Activated T-cell treated with anti-CD3 and anti-CD28 coated beads, Interleukin-2, amount 50 U/mL, for 48 hours (primary cell): ENCODE results near the gene PIP4K2A.

Experiments
- DNase-seq, 2 experiments: peaks; one replicate each; pipeline ENCODE4 v3.0.0-alpha.2; 2020

Gene PIP4K2A

GRCh38 chr10:22690614-22691431, 23.6 kb downstream of the PIP4K2A start:
- DNase-seq = no peak

- no peak for DNase-seq
Measured at GRCh38 chr10:22690158-22690557, 24.2 kb downstream of the PIP4K2A start.

DNA sequence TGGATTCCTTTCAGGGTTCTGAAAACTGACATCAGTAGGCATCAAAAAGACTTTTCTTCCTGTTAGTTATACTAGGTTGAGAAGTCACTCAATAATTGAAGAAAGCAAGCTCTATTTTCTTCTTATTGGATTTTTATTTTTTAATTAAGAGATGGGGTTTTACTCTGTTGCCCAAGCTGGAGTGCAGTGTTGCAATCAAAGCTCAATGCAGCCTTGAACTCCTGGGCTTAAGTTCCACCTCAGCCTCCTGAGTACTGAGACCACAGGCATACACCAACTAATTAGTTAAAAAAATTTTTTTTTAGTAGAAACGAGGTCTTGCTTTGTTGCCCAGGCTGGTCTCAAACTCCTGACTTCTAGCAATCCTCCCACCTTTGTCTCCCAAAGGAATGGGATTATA, 28.0 kb downstream of the PIP4K2A start:
- no peak for DNase-seq

DNA sequence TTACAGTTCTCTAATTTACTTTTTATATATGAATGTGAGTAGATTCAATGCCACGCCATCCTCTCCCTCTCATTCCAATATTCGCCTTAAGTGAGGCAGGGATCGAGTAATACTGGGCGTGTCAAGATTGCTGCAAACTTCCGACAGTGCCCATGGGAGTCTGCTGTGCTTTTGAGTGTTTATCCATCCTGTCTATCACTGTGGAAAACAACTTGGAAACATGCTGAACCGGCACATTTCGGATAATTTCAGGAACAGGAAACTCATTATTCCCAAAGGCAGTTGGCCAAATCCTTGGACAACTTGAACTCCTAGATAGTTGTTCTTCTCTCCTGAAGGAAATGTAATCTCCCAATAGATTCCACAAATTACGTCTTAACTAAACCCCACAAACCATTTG, 28.5 kb downstream of the PIP4K2A start:
- no peak for DNase-seq

DNA sequence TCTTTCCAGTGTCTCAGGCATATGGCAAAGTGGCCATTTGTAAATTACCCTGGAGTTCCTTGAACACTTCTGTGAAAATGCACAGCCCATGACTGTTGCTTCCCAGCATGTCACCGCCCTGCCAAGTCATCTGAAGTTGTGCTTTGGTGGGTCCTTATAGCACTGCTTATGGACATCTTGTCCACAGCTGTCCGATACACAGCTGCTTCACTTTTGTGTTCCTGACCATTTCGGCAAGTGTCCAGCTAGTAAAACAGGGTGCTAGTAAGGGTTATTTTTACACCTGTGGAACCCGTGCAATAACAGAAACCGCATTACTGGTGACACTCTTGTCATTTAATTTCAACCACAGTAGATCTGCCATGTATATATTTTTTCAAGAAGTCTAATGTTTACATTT, 29.7 kb downstream of the PIP4K2A start:
- no peak for DNase-seq

GRCh38 chr10:22683140-22683389, 31.3 kb downstream of the PIP4K2A start:
- DNase-seq = no peak

- DNase-seq = peak; percentile 59 to 64
Measured at GRCh38 chr10:22682237-22683139, 31.9 kb downstream of the PIP4K2A start.

GRCh38 chr10:22681783-22682183, 32.6 kb downstream of the PIP4K2A start:
- DNase-seq = no peak

- DNase-seq = no peak
Measured at GRCh38 chr10:22681301-22681700, 33.1 kb downstream of the PIP4K2A start.

DNA sequence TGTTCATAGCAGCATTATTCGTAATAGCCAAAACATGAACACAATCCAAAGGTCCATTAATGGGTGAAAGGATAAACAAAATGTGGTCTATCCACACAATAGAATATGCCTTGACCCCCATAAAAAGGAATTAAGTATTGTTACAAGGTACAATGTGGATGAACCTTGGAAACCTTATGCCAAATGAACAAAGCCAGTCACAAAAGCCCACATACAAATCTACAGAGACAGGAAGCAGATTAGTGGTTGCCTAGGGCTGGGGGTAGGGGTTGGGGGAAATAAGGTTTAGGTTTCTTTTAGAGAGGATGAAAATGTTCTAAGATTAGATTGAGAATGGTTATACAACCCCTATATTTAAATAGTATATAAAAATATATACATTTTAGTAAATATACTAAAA, 34.8 kb downstream of the PIP4K2A start:
- no peak for DNase-seq

GRCh38 chr10:22677333-22677732, 37.0 kb downstream of the PIP4K2A start:
- no peak for DNase-seq

DNA sequence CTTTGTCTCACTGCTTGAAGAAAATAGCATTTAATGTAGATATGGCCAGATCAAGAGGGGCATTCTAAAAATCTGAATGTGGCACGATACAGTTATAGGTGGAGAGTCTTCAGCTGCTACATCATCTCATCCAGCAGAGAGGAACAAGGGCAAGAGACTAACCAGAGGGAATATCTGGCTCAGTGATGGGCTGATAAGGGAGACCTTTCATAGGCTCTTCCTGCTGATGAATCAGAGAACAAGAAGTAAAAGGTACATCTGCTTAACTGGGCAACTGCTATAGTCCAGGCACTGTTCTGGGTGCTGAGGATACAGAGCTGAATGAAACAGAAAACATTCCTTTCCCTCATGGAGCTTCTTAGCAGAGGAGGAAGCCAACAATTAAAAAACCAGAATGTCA, 37.9 kb downstream of the PIP4K2A start:
- no peak for DNase-seq

GRCh38 chr10:22674573-22674930, 39.8 kb downstream of the PIP4K2A start:
- no peak for DNase-seq

- DNase-seq = no peak
Measured at GRCh38 chr10:22673785-22674572, 40.4 kb downstream of the PIP4K2A start.

DNA sequence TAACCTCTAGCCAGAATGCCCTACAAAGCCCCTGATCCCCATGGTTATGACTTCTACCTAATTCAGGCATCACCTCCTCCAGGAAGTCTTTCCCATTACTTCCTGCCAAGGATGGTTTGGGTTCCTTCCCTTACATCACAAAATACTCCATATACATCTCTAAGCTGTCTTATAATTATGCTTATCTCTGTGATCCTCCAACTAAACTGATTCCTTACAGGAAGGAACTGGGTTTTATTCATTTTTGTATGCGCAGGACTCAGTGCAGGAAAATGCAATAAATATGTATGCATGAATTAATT, 41.3 kb downstream of the PIP4K2A start:
- DNase-seq = no peak

- DNase-seq = no peak
Measured at GRCh38 chr10:22672319-22673090, 41.9 kb downstream of the PIP4K2A start.

GRCh38 chr10:22670788-22671187, 43.6 kb downstream of the PIP4K2A start:
- DNase-seq = no peak

DNA sequence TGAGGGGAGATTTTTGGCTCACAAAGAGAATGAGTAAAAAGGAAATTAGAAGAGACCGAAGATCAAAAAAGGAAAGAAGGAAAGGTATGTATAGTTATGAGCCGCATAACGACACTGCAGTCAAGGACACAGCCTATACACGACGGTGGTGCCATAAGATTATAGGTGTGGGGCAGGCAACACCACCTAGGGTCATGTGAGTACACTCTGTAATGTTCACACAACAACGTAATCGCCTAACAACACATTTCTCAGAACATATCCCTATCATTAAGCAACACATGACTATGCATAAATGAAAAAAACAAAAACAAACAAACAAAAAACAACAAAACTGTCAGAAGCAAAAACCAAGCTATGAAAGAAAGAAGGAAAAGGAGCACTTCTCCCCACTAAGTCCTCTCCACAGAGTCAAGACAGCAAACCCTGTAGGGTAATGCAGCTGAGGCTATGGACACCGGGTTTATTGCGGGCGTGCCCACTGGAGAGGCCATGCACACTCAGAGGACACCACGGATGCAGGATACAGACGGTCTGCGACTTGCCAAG, 45.1 kb downstream of the PIP4K2A start:
- no peak for DNase-seq

GRCh38 chr10:22667093-22667480, 47.3 kb downstream of the PIP4K2A start:
- no peak for DNase-seq

- no peak for DNase-seq
Measured at GRCh38 chr10:22666287-22667092, 47.9 kb downstream of the PIP4K2A start.

- no peak for DNase-seq
Measured at GRCh38 chr10:22665329-22665728, 49.0 kb downstream of the PIP4K2A start.
